Neural cell (in vitro differentiated cells): ENCODE results near the gene RCOR3. TPM values are rescaled to one million over a fixed set of nuclear protein-coding genes. Genes with fewer than 3 reads are reported as not detected.

Experiments used
- H2AFZ ChIP-seq: fragments of 200-600, 300-800 bp; sonication (generic), shearing (Covaris generic); 2 replicates; pipeline ENCODE4 v1.6.0; 2014; ENCODE audit warnings: low read depth, mild to moderate bottlenecking, antibody characterized with exemption, low read length, moderate library complexity
- H3F3A ChIP-seq: fragments of 200-600 bp; shearing (Covaris generic); 2 replicates; pipeline ENCODE4 v1.6.1; 2016; ENCODE audit warnings: mild to moderate bottlenecking, moderate library complexity, mixed read lengths, antibody characterized with exemption, low read length; ENCODE audit not compliant: insufficient read depth, poor library complexity, severe bottlenecking
- H3K27ac ChIP-seq: fragments of 200-600, 300-800 bp; sonication (generic), shearing (Covaris generic); 2 replicates; pipeline ENCODE4 v1.5.1; 2014; ENCODE audit warnings: mild to moderate bottlenecking, low read length, moderate library complexity
- H3K27me3 ChIP-seq: fragments of 300-800, 200-600 bp; sonication (generic), shearing (Covaris generic); 2 replicates; pipeline ENCODE4 v1.6.0; 2014; ENCODE audit warnings: mild to moderate bottlenecking, low read depth, low read length, moderate library complexity; ENCODE audit not compliant: insufficient read depth
- H3K36me3 ChIP-seq: fragments of 300-800, 200-600 bp; sonication (generic), shearing (Covaris generic); 2 replicates; pipeline ENCODE4 v1.5.1; 2014; ENCODE audit warnings: mild to moderate bottlenecking, antibody characterized with exemption, low read length, moderate library complexity; ENCODE audit not compliant: insufficient read depth
- H3K4me2 ChIP-seq: fragments of 300-800, 200-600 bp; sonication (generic), shearing (Covaris generic); 2 replicates; pipeline ENCODE4 v1.6.0; 2014; ENCODE audit warnings: mild to moderate bottlenecking, low read length
- H3K4me3 ChIP-seq: fragments of 300-800, 200-600 bp; sonication (generic), shearing (Covaris generic); 2 replicates; pipeline ENCODE4 v1.5.1; 2014; ENCODE audit warnings: mild to moderate bottlenecking, low read length, moderate library complexity
- H3K79me2 ChIP-seq: fragments of 200-600 bp; shearing (Covaris generic); replicated peaks from 2 replicates; pipeline ENCODE4 v1.6.0; 2014; ENCODE audit warnings: mild to moderate bottlenecking, low read length, moderate library complexity; ENCODE audit not compliant: insufficient read depth
- H3K9ac ChIP-seq: fragments of 300-800, 200-600 bp; sonication (generic), shearing (Covaris generic); 2 replicates; pipeline ENCODE4 v1.6.1; 2016; ENCODE audit warnings: mild to moderate bottlenecking, low read length, mixed read lengths
- H3K9me2 ChIP-seq: fragments of 200-600 bp; shearing (Covaris generic); 2 replicates; pipeline ENCODE4 v1.6.1; 2016; ENCODE audit warnings: mild to moderate bottlenecking, low read length, mixed read lengths; ENCODE audit not compliant: insufficient read depth
- H3K9me3 ChIP-seq: fragments of 200-600, 300-800 bp; sonication (generic), shearing (Covaris generic); 2 replicates; pipeline ENCODE4 v1.6.1; 2016; ENCODE audit warnings: mild to moderate bottlenecking, mixed run types, low read length, moderate library complexity, mixed read lengths
- H4K20me1 ChIP-seq: fragments of 200-600 bp; shearing (Covaris generic); 2 replicates; pipeline ENCODE4 v1.6.1; 2016; ENCODE audit warnings: mild to moderate bottlenecking, mixed run types; ENCODE audit not compliant: insufficient read depth
- CTCF ChIP-seq: fragments of 450-650 bp; IDR thresholded peaks from 2 replicates; pipeline ENCODE4 v1.5.1; 2014; ENCODE audit warnings: antibody characterized with exemption, mild to moderate bottlenecking, moderate library complexity; ENCODE audit not compliant: poor library complexity, severe bottlenecking
- EP300 ChIP-seq: fragments of 450-650 bp; conservative IDR thresholded peaks from 2 replicates; pipeline ENCODE4 v1.6.1; 2014; ENCODE audit warnings: antibody characterized with exemption, mild to moderate bottlenecking, moderate library complexity; ENCODE audit not compliant: poor library complexity, severe bottlenecking
- EZH2 ChIP-seq: fragments of 200-600, 300-800 bp; shearing (Covaris generic), sonication (generic); IDR thresholded peaks from 2 replicates; pipeline ENCODE4 v1.6.1; 2014; ENCODE audit warnings: antibody characterized with exemption, low read length, borderline replicate concordance, mild to moderate bottlenecking; ENCODE audit not compliant: insufficient read depth, poor library complexity, severe bottlenecking
- MXI1 ChIP-seq: fragments of 450-650 bp; conservative IDR thresholded peaks from 2 replicates; pipeline ENCODE4 v1.6.1; 2014; ENCODE audit warnings: antibody characterized with exemption, mild to moderate bottlenecking; ENCODE audit not compliant: poor library complexity, severe bottlenecking
- POLR2AphosphoS5 ChIP-seq: IDR thresholded peaks from 2 replicates; pipeline ENCODE4 v1.6.1; 2012
- RAD21 ChIP-seq: fragments of 450-650 bp; conservative IDR thresholded peaks from 2 replicates; pipeline ENCODE4 v1.6.1; 2014; ENCODE audit warnings: antibody characterized with exemption, mild to moderate bottlenecking, moderate library complexity
- REST ChIP-seq: IDR thresholded peaks from 2 replicates; pipeline ENCODE4 v1.6.1; 2012; ENCODE audit warnings: borderline replicate concordance
- SMC3 ChIP-seq: fragments of 450-650 bp; conservative IDR thresholded peaks from 2 replicates; pipeline ENCODE4 v1.6.1; 2014; ENCODE audit warnings: antibody characterized with exemption, mild to moderate bottlenecking, moderate library complexity; ENCODE audit not compliant: poor library complexity
- TAF1 ChIP-seq: IDR thresholded peaks from 2 replicates; pipeline ENCODE4 v1.6.1; 2012; ENCODE audit warnings: low read depth
- polyA plus RNA-seq: library from polyadenylated mRNA; depleted of rRNA; stranded (reverse); fragments of >200 nt; gene quantifications from 2 replicates; pipeline ENCODE4 v1.2.3, GENCODE V29; 2014

RCOR3 gene
- polyA plus RNA-seq, 1 donor from 2014 or later, result 61.6 TPM

DNA sequence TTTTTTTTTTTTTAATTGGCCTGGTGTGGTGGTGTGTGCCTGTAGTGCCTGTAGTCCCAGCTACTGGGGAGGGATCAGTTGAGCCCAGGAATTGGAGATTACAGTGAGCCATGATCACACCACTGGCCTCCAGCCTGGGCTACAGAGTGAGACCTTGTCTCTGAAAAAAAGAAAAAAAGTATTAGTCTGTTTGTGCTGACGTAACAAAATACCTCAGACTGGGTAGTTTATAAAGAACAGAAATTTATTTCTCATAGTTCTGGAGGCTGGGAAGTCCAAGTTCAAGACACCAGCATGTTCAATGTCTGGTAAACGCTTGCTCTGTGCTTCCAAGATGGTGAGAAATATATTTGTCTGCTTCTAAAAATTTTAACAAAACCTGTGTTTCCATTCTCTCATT, 93.3 kb downstream of the RCOR3 start:
- Histone ChIP-seq H3K9me3 (no peaks in the 10 kb centered on the region), H4K20me1 (no peaks in the 10 kb centered on the region), H3K27ac (no peak overlapping the region), H3K36me3 (no peaks in the 10 kb centered on the region), H3K27me3 (no peaks in the 10 kb centered on the region), H3F3A (no peaks in the 10 kb centered on the region), H3K9me2 (no peaks in the 10 kb centered on the region), H3K79me2 (no peaks in the 10 kb centered on the region), H3K4me2 (no peak overlapping the region), H3K4me3 (no peak overlapping the region), H2AFZ (no peak overlapping the region), H3K9ac (no peak overlapping the region)
- TF ChIP-seq SMC3, result no peak

DNA sequence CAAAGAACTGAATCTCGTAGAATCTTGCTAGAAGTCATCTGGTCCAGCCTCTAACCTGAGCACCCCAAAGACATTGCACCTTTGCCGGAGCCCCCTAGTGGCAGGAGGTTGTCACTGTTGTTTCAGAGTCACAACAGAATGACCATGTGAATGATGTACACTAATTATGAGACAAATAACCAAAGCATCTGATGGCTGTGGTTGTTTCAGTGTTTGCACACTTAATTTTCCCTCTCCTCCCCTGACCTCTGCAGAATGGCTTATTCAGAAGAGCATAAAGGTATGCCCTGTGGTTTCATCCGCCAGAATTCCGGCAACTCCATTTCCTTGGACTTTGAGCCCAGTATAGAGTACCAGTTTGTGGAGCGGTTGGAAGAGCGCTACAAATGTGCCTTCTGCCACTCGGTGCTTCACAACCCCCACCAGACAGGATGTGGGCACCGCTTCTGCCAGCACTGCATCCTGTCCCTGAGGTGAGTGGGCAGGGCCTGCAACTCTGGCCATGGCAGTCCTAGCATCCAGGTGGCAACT, 93.9 kb downstream of the RCOR3 start:
- H3K9me3 ChIP-seq, result no peaks in the 10 kb centered on the region
- H3K9me2 ChIP-seq, result no peaks in the 10 kb centered on the region
- H3K27ac ChIP-seq, result no peak overlapping the region
- no peaks in the 10 kb centered on the region for H3K27me3 ChIP-seq
- H3K4me2 ChIP-seq, result no peak overlapping the region
- no peak overlapping the region for H3K9ac ChIP-seq
- no peak overlapping the region for H2AFZ ChIP-seq
- TF ChIP-seq TAF1, result no peak
- TF ChIP-seq CTCF, result no peak
- TF ChIP-seq SMC3, result no peak
- TF ChIP-seq POLR2AphosphoS5, result no peak
- no peak for TF ChIP-seq MXI1
- no peak for TF ChIP-seq EZH2
- no peak for TF ChIP-seq EP300
- TF ChIP-seq RAD21, result no peak
- no peak for TF ChIP-seq REST
- no peaks in the 10 kb centered on the region for H3K36me3 ChIP-seq
- no peak overlapping the region for H3K4me3 ChIP-seq
- no peaks in the 10 kb centered on the region for H3F3A ChIP-seq
- no peaks in the 10 kb centered on the region for H3K79me2 ChIP-seq
- no peaks in the 10 kb centered on the region for H4K20me1 ChIP-seq
